Activated T-cell treated with anti-CD3 and anti-CD28 coated beads, Interleukin-2, amount 50 U/mL, for 24 hours (primary cell): ENCODE results near the gene LELP1.
"Not testable (repeated sequence)": the region's sequence is repeated elsewhere in the genome, so short reads cannot be mapped to it uniquely, and the experiment has no call there.

Experiments
- DNase-seq: peaks from one replicate; pipeline ENCODE4 v3.0.0-alpha.2; 2020
- H3K27ac Mint-ChIP-seq: 2 replicates; pipeline ENCODE4 v1.8.0; 2020; ENCODE audit warnings: mild to moderate bottlenecking, mixed read lengths
- H3K27me3 Mint-ChIP-seq: 2 replicates; pipeline ENCODE4 v1.8.0; 2020; ENCODE audit warnings: mixed read lengths
- H3K36me3 Mint-ChIP-seq: 2 replicates; pipeline ENCODE4 v1.8.0; 2020; ENCODE audit warnings: low read depth, mixed read lengths
- H3K4me1 Mint-ChIP-seq: 2 replicates; pipeline ENCODE4 v1.8.0; 2020; ENCODE audit warnings: low read depth, mixed read lengths
- H3K4me3 Mint-ChIP-seq: 2 replicates; pipeline ENCODE4 v1.8.0; 2020; ENCODE audit warnings: mild to moderate bottlenecking, moderate library complexity, mixed read lengths
- H3K9me3 Mint-ChIP-seq: 2 replicates; pipeline ENCODE4 v1.8.0; 2020; ENCODE audit warnings: mixed read lengths

The LELP1 gene

DNA sequence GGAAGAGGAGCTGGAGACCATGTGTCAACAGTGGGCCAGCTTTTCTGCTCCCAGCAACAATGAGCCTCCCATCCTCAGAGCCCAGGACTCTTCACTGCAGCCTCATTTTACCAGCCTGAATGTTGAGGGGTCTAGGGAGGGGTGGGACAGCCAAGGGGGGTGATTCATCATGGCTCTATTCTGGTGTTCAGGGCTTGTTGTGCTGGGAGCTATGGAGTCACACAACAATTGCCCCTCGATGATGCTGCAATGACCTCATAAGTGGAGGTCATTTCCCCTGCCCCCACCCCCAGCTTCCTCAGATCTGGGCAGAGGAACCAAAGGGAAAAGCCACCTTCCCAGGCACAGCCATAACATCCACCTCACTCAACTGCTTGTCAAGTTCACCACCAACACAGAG is at the start of gene LELP1:
Gene LELP1 (plus strand): TSS at position 301 of the 400 bp plus-strand sequence. CDS start 1,278 bp downstream, outside the sequence.
- Mint-ChIP-seq H3K27ac (no peak within 1 kb of the TSS), H3K4me1 (no peaks in the 10 kb centered on the region), H3K27me3 (peaks cover 51% of the 10 kb centered on the region), H3K9me3 (no peaks in the 10 kb centered on the region), H3K4me3 (no peak within 1 kb of the TSS), H3K36me3 (no peaks in the 10 kb centered on the region)
- DNase-seq = no peak

DNA sequence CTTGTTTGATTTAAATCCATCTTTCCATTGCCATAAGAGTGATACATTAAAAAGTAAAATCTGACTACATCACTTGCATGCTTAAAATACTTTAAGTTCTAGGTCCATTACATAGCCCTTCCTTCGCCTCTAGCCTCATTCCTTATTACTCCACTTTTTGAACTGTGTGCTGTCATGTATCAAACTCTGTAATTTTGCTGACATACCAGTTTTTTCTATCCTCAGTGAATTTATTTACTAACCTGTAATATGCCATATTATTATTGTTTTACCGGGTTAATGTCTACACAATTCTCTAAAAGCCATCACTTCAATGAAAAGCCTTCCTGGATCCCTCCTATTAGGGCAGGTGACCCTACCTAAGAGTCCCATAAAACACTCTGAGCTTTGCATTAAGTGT is 47.7 kb upstream of the LELP1 start:
- no peak overlapping the region for H3K4me3 Mint-ChIP-seq
- peaks cover 21% of the 10 kb centered on the region for H3K27me3 Mint-ChIP-seq
- H3K27ac Mint-ChIP-seq = no peak overlapping the region
- no peaks in the 10 kb centered on the region for H3K4me1 Mint-ChIP-seq
- H3K36me3 Mint-ChIP-seq = no peaks in the 10 kb centered on the region
- no peak for DNase-seq
- peaks cover 14% of the 10 kb centered on the region for H3K9me3 Mint-ChIP-seq

DNA sequence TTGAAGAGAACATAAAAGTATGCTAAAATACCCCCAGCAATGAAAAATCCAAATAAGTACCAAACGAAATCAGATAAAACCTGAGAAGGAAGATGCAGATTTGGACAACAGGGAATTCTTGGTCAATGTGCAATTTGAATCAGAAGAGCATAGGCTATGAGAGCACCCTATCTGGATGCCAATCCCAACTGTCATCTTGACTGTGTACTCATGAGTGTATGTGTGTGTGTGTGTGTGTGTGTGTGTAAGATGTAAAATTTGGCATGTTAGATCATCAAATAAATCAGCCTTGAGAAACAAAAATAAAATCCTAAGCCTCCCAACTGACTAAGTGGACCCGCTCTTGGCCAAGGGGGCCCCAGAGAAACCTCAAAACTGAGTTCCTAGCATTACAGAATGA is 34.5 kb upstream of the LELP1 start:
- Mint-ChIP-seq H3K36me3 (no peaks in the 10 kb centered on the region), H3K9me3 (no peaks in the 10 kb centered on the region), H3K4me3 (no peak overlapping the region), H3K4me1 (no peaks in the 10 kb centered on the region), H3K27me3 (peaks cover 43% of the 10 kb centered on the region), H3K27ac (no peak overlapping the region)
- DNase-seq = no peak

DNA sequence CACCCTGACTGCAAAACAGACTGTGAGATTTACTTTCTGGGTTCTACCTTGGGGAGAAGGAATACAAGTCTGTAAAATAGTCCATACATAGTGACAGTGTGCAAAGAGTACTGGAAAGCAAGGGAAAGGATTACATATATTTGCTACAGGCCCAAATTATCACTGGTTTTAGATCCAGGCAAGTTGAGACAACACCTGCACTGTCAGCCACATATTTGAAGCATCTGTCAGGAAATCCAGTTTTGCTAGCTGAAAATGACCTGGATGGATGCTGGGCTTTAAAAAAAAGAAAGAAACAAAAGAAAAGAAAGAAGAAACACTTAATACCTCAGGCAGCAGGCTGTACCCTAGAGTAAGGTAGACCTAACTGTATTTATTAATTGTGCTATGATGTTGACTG is 28.6 kb upstream of the LELP1 start:
- no peaks in the 10 kb centered on the region for H3K9me3 Mint-ChIP-seq
- no peaks in the 10 kb centered on the region for H3K4me1 Mint-ChIP-seq
- no peaks in the 10 kb centered on the region for H3K36me3 Mint-ChIP-seq
- DNase-seq = no peak
- H3K27me3 Mint-ChIP-seq = peaks cover 17% of the 10 kb centered on the region
- no peak overlapping the region for H3K4me3 Mint-ChIP-seq
- no peak overlapping the region for H3K27ac Mint-ChIP-seq

DNA sequence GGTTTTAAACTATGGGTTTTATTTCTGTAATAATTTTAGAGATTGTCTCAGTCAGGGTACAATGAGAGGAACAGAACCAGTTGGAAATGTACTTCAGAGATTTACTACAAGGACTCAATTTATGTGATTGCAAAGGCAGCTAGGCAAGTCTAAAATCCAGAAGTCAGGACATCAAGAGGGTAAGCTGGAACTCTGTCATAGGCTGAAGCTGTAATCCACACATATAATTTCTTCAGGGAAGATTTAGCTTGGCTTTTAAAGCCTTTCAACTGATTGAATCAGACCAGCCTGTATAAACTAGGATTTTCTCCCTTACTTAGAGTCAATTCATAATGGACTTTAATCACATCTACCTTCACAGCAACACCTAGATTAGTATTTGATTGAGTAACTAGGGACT is 24.3 kb upstream of the LELP1 start:
- Mint-ChIP-seq H3K27me3 (peaks cover 22% of the 10 kb centered on the region), H3K36me3 (no peaks in the 10 kb centered on the region), H3K27ac (no peak overlapping the region), H3K4me3 (no peak overlapping the region), H3K9me3 (no peaks in the 10 kb centered on the region), H3K4me1 (no peaks in the 10 kb centered on the region)
- DNase-seq = no peak

DNA sequence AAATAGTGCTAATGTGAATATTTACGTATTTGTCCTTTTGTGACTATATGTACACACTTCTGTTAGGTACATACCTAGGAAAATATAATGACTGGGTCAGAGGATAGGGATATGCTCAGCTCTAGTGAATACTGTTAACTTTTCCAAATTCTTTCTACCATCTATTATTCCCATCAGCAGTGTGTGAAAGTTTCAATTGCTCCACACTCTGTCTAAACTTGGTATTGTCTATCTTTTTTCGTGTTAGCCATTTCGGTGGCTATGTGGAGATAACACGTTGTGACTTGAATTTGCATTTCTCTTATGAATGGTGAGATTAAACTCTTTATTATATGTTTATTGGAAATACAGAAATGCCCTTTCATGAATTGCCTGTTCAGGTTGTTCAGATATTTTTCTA is 22.7 kb upstream of the LELP1 start:
- Mint-ChIP-seq H3K27me3 (peaks cover 32% of the 10 kb centered on the region), H3K9me3 (peaks cover 3% of the 10 kb centered on the region), H3K4me3 (no peak overlapping the region)

DNA sequence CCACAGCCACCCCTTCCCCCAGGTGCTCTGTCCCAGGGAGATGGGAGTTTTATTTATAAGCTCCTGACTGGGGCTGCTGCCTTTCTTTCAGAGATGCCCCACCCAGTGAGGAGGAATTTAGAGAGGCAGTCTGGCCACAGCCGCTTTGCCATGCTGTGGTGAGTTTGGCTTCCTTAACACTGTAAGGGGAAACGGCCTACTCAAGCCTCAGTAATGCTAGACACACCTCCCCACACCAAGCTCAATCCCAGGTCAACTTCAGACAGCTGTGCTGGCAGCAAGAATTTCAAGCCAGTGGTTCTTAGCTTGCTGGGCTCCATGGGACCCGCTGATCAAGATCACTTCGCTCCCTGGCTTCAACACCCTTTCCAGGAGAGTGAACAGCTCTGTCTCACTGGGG is 14.9 kb upstream of the LELP1 start:
- not testable (repeated sequence) for H3K36me3 Mint-ChIP-seq, DNase-seq, H3K27ac Mint-ChIP-seq, H3K4me3 Mint-ChIP-seq, H3K4me1 Mint-ChIP-seq
- Mint-ChIP-seq H3K9me3 (peaks cover 12% of the 10 kb centered on the region), H3K27me3 (peaks cover 71% of the 10 kb centered on the region)

More for the DNA sequence above, 22.7 kb upstream of the LELP1 start:
- Mint-ChIP-seq H3K27ac (no peak overlapping the region), H3K36me3 (no peaks in the 10 kb centered on the region), H3K4me1 (no peaks in the 10 kb centered on the region)
- no peak for DNase-seq

DNA sequence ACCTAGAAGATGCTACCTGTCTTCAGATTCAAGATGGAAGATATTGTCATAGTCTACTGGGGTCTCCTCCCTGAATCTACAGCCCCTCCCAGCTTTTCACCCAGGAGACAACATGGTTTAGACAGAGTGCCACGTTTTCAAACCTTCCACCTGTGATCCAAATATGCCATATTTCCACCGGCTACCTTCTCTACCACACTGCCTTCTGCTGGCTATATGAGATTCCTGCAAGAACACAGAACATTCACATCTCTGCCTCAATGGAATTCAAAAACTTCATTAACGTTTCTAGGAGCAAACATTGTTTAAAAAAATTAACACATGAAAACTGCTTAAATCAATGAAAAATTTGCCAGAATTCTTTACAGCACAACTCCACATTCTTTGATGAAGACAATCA is 12.9 kb upstream of the LELP1 start:
- peaks cover 10% of the 10 kb centered on the region for H3K9me3 Mint-ChIP-seq
- no peak for DNase-seq
- H3K27ac Mint-ChIP-seq = no peak overlapping the region
- no peaks in the 10 kb centered on the region for H3K4me1 Mint-ChIP-seq
- H3K27me3 Mint-ChIP-seq = peaks cover 72% of the 10 kb centered on the region
- H3K4me3 Mint-ChIP-seq = no peak overlapping the region
- H3K36me3 Mint-ChIP-seq = no peaks in the 10 kb centered on the region

DNA sequence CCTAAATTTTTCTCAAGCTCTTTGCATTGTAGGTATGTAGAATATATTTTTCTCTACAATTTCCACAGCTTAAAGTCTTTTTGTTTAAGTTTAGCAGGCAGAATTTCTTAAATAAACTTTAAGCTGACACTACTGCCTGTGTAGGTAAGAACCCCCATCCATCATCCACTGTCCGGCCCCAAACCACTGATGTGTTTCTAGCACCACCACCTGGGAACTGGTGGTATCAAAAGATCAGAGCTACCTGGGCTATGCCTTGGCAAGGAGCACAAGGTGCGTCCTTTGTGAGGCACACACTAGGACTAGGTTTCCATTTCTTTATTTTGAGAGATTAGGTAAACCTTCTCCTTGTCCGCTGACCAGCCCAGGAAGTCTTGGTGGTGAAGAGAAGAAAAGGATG is 10.5 kb upstream of the LELP1 start:
- peaks cover 64% of the 10 kb centered on the region for H3K27me3 Mint-ChIP-seq
- DNase-seq = no peak
- no peaks in the 10 kb centered on the region for H3K9me3 Mint-ChIP-seq
- no peak overlapping the region for H3K27ac Mint-ChIP-seq
- no peak overlapping the region for H3K4me3 Mint-ChIP-seq
- H3K4me1 Mint-ChIP-seq = no peaks in the 10 kb centered on the region
- no peaks in the 10 kb centered on the region for H3K36me3 Mint-ChIP-seq

DNA sequence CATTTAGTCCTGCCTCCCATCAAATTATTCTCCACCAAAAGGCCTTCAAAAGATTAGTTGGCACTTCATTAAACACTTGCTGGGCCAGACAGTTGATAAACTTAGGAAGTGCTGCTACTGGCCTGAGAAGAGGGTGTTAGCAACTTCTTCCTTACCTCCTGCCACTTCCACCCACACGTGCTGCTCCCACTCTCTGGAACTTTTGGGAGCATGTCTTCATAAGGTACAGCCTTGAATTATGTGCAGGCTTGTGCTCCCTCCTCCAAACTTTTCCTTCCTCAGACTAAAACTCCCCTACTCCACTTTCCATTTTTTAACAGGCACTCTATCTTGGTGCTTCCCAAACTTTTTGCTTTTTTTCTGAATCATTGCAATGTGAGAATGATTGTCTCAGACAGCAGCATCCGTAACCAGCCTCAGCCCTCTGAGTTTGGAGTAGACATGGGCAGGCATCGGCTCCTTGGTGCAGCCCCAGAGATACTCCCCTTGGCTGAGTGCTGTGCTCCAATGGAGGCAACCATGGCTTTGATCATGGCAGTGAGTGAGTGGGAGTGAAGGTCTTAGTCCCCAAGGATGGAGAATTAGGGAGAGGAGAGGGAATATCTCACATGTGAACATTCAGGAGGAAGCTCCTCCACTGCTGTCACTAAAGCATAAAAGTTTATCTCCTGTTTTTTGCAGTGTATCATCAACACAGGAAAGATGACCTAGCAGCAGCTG is 8.7 kb upstream of the LELP1 start:
- no peaks in the 10 kb centered on the region for H3K36me3 Mint-ChIP-seq
- no peak overlapping the region for H3K27ac Mint-ChIP-seq
- no peak for DNase-seq
- peaks cover 70% of the 10 kb centered on the region for H3K27me3 Mint-ChIP-seq
- no peaks in the 10 kb centered on the region for H3K4me1 Mint-ChIP-seq
- no peak overlapping the region for H3K4me3 Mint-ChIP-seq
- H3K9me3 Mint-ChIP-seq = no peaks in the 10 kb centered on the region

DNA sequence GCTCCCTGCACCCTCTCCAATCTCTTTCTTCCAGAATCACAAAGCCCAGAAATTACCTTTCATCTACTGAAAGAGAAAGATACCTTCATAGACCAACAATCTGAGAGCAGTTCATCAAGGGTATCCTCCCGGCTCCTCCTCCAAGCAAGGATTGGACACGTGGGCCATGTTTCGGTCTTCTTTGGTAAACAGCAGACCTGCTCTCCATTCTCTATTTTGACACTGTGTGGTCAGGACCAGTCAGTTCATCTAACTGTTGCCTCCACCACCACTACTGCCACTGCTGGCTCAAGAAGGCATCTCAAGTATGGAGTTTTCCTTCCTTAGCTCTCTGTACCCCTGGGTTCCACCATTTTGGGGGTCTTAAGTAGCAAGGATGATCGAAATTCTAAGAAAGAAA is 8.0 kb upstream of the LELP1 start:
- peaks cover 65% of the 10 kb centered on the region for H3K27me3 Mint-ChIP-seq
- no peak overlapping the region for H3K4me3 Mint-ChIP-seq
- no peak overlapping the region for H3K27ac Mint-ChIP-seq
- DNase-seq = no peak
- H3K36me3 Mint-ChIP-seq = no peaks in the 10 kb centered on the region
- no peaks in the 10 kb centered on the region for H3K4me1 Mint-ChIP-seq
- no peaks in the 10 kb centered on the region for H3K9me3 Mint-ChIP-seq

DNA sequence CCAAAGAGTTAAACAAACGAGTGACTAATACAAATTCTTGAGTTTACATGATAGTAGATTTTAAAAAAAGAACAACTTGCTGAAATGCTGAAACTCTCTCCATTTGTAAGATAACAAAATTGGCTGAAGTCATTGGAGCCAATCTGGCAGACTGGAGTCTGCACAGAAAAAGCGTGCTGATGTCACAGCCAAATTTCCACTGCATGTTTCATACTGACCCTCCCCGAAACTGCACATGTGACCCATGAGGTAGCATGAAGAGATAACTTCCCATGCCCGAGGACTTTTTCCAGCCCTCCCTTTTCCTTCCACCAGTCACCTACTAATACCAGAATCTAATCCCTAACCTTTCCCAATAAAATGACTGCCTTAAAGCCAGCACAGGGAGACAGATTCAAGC is 1.2 kb upstream of the LELP1 start:
- Mint-ChIP-seq H3K36me3 (no peaks in the 10 kb centered on the region), H3K4me1 (no peaks in the 10 kb centered on the region), H3K9me3 (no peaks in the 10 kb centered on the region), H3K4me3 (no peak overlapping the region), H3K27ac (no peak overlapping the region), H3K27me3 (peaks cover 44% of the 10 kb centered on the region)
- no peak for DNase-seq

DNA sequence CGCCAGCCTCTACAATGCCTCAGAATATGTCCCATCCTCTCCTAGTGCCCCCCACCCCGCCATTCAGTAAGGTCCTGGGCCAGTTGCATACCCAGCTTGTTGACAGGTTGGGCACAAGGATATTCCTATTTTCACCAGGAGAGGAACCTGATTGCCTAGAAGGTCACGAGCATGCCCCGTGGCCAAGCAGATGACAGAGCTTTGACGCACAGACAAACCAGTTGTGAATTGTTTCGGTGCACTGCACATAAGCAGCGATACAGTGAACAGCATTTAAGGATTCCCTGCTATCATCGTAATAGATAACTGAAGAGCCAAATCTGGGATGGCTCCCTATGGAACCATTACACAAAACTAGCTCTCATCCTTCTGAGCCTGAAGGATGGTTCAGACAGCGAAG is 3.4 kb downstream of the LELP1 start:
- Mint-ChIP-seq H3K27me3 (peaks cover 51% of the 10 kb centered on the region), H3K36me3 (no peaks in the 10 kb centered on the region), H3K27ac (no peak overlapping the region), H3K9me3 (no peaks in the 10 kb centered on the region), H3K4me3 (no peak overlapping the region), H3K4me1 (no peaks in the 10 kb centered on the region)
- DNase-seq = no peak

DNA sequence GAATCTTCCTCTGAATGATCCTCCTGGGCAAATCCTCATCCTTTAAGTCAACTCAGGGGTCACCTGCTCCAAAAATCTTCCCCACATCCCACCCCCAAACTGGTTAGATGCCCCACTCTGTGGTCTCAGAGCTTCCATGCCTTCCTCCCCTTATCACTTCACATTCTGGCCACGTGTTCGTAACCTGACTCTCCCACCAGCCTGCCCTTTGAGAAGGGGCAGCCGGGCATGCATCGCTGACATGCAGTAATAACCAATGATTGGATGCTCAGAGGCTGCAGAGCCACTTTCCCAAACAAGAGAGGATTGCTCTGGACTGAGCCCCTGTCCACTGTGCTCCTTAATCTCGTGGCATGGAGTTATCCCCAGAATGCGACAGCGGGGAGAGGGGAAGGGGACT is 7.0 kb downstream of the LELP1 start:
- DNase-seq = no peak
- no peaks in the 10 kb centered on the region for H3K36me3 Mint-ChIP-seq

DNA sequence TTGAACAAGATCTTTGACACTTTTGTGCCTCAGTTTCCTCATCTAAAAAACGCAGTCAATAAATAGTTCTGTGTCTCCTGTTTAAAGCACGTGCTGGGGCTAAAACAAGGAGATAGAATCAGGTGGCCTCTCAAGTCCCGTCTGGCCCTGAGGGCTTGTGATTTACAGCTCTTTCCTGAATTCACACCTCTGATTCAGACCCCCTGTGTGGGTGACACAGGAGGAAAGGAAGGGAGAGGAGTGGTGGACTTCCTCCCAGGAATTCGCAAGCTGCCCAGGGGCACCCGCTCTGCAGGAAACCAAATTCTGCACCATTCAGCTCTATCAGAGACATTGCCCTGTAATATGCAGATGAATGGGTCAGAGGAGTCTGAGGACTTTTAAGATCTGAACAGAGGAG is 9.0 kb downstream of the LELP1 start:
- H3K9me3 Mint-ChIP-seq = no peaks in the 10 kb centered on the region
- H3K4me1 Mint-ChIP-seq = peaks cover 2% of the 10 kb centered on the region
- H3K27ac Mint-ChIP-seq = no peak overlapping the region
- no peak for DNase-seq
- no peak overlapping the region for H3K4me3 Mint-ChIP-seq
- peaks cover 24% of the 10 kb centered on the region for H3K27me3 Mint-ChIP-seq
- H3K36me3 Mint-ChIP-seq = no peaks in the 10 kb centered on the region

More for the DNA sequence above, 7.0 kb downstream of the LELP1 start:
- no peaks in the 10 kb centered on the region for H3K9me3 Mint-ChIP-seq
- H3K4me1 Mint-ChIP-seq = no peaks in the 10 kb centered on the region
- H3K27me3 Mint-ChIP-seq = peaks cover 33% of the 10 kb centered on the region
- H3K4me3 Mint-ChIP-seq = no peak overlapping the region
- no peak overlapping the region for H3K27ac Mint-ChIP-seq

DNA sequence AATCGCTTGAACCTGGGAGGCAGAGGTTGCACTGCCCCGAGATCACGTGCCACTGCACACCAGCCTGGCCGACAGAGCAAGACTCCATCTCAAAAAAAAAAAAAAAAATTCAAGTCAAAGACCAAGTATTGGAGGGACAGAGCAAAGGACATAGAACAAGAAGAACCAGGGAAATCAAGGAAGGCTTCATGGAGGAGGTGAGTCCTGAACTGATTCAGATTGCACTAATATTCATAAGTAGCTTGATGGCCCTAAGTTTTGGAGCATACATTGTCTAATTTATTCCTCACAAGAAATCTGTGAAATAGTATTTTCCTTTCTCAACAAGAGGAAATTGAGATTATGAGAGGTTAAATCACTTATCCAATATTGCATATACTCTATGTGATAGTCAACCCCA is 10.3 kb downstream of the LELP1 start:
- Mint-ChIP-seq H3K27me3 (peaks cover 18% of the 10 kb centered on the region), H3K27ac (no peak overlapping the region), H3K4me3 (no peak overlapping the region), H3K4me1 (peaks cover 2% of the 10 kb centered on the region), H3K9me3 (no peaks in the 10 kb centered on the region), H3K36me3 (no peaks in the 10 kb centered on the region)
- DNase-seq = no peak
